GM12865 (cell line): ENCODE measurements around the gene EML1.

Experiments
- DNase-seq: peaks from one replicate; pipeline ENCODE4 v3.0.0; 2010; ENCODE audit warnings: low read depth
- H3K4me3 ChIP-seq: 2 replicates; pipeline ENCODE4 v1.5.1; 2011; ENCODE audit warnings: mild to moderate bottlenecking, low read depth, low read length, control low read depth
- CTCF ChIP-seq: IDR thresholded peaks from 2 replicates; pipeline ENCODE4 v1.5.1; 2011; ENCODE audit warnings: low read length, control low read depth, low read depth, inconsistent platforms; ENCODE audit not compliant: insufficient read depth; ENCODE audit errors: missing control alignments

Gene EML1

GRCh38 chr14:99807413-99808153 lies 14.4 kb downstream of the EML1 start:
- H3K4me3 ChIP-seq: no peak overlapping the region
- DNase-seq: no peak
- TF ChIP-seq CTCF: no peak

- no peak for TF ChIP-seq CTCF
- DNase-seq: no peak
- H3K4me3 ChIP-seq: no peak overlapping the region
Observed at GRCh38 chr14:99808154-99808505, 14.9 kb downstream of the EML1 start.

GRCh38 chr14:99808515-99808914 lies 15.3 kb downstream of the EML1 start:
- no peak overlapping the region for H3K4me3 ChIP-seq
- TF ChIP-seq CTCF: no peak
- no peak for DNase-seq

- no peak overlapping the region for H3K4me3 ChIP-seq
- DNase-seq: no peak
- no peak for TF ChIP-seq CTCF
Observed at GRCh38 chr14:99809360-99809759, 16.1 kb downstream of the EML1 start.

- TF ChIP-seq CTCF: no peak
- DNase-seq: no peak
Observed at GRCh38 chr14:99809859-99810558, 16.8 kb downstream of the EML1 start.

GRCh38 chr14:99810559-99810874 lies 17.3 kb downstream of the EML1 start:
- TF ChIP-seq CTCF: no peak
- DNase-seq: no peak

More at GRCh38 chr14:99809859-99810558, 16.8 kb downstream of the EML1 start:
- H3K4me3 ChIP-seq: no peak overlapping the region

GRCh38 chr14:99812096-99812750 lies 19.0 kb downstream of the EML1 start:
- DNase-seq: no peak
- H3K4me3 ChIP-seq: no peak overlapping the region
- TF ChIP-seq CTCF: no peak

More at GRCh38 chr14:99810559-99810874, 17.3 kb downstream of the EML1 start:
- H3K4me3 ChIP-seq: no peak overlapping the region
